ENCODE data around the gene THSD8.
A peak's percentile ranks its signal among the peaks of the same experiment; 100 is the strongest.
"Not testable (repeated sequence)": the region's sequence is repeated elsewhere in the genome, so short reads cannot be mapped to it uniquely, and the experiment has no call there.

Gene THSD8

GRCh38 chr19:12825254-12826131 is 23.6 kb downstream of the THSD8 start:
- DNase-seq = no peak

- DNase-seq = peak; percentile 82
Observed at GRCh38 chr19:12828494-12828893, 26.6 kb downstream of the THSD8 start.

- DNase-seq = no peak
Observed at GRCh38 chr19:12833418-12833737, 31.5 kb downstream of the THSD8 start.

- DNase-seq = peak; percentile 43
Observed at GRCh38 chr19:12833738-12834565, 32.1 kb downstream of the THSD8 start.

- DNase-seq = peak; percentile 29
Observed at GRCh38 chr19:12834566-12834943, 32.7 kb downstream of the THSD8 start, which contains the start of gene RTBDN. Gene RTBDN, minus strand, starts transcription at chr19:12834579. Its CDS starts 4,600 bp downstream, at chr19:12829979.

GRCh38 chr19:12834976-12835757 is 33.3 kb downstream of the THSD8 start:
- peak; percentile 79 for DNase-seq

- no peak for DNase-seq
Observed at GRCh38 chr19:12836529-12836863, 34.6 kb downstream of the THSD8 start.

- no peak for DNase-seq
Observed at GRCh38 chr19:12837225-12837624, 35.4 kb downstream of the THSD8 start.

- peak; percentile 56 for DNase-seq
Observed at GRCh38 chr19:12838182-12838885, 36.5 kb downstream of the THSD8 start, which contains the start of gene MAST1. Gene MAST1, plus strand, starts transcription at chr19:12838515. Its CDS starts 58 bp downstream, at chr19:12838573.

- DNase-seq = peak; percentile 37
Observed at GRCh38 chr19:12838886-12839756, 37.3 kb downstream of the THSD8 start.

GRCh38 chr19:12840091-12841079 is 38.5 kb downstream of the THSD8 start:
- peak; percentile 94 for DNase-seq

GRCh38 chr19:12841094-12841493 is 39.2 kb downstream of the THSD8 start:
- DNase-seq = peak; percentile 90

- no peak for DNase-seq
Observed at GRCh38 chr19:12842511-12842910, 40.6 kb downstream of the THSD8 start.

GRCh38 chr19:12843328-12843727 is 41.5 kb downstream of the THSD8 start:
- no peak for DNase-seq

GRCh38 chr19:12843999-12844732 is 42.3 kb downstream of the THSD8 start:
- DNase-seq = no peak

- not testable (repeated sequence) for DNase-seq
Observed at GRCh38 chr19:12846613-12847012, 44.7 kb downstream of the THSD8 start.

- peak; percentile 46 for DNase-seq
Observed at GRCh38 chr19:12847159-12848139, 45.6 kb downstream of the THSD8 start.

Measured in NCI-H2029 (cell line).